B cell (primary cell): ENCODE results near the gene TTC27. TPM values are rescaled to one million over a fixed set of nuclear protein-coding genes. Genes with fewer than 3 reads are reported as not detected.

ENCODE experiments used
- ATAC-seq: fragments of 200-7000 bp; cut with Tn5 transposase; one replicate; pipeline ENCODE4 v1.10.0; 2021; ENCODE audit warnings: low read depth, mild to moderate bottlenecking, moderate number of reproducible peaks, moderate library complexity
- CTCF ChIA-PET: fragments of 350-600 bp; sonication (Branson Sonifier 250); formaldehyde crosslinking; loops from one replicate; lab custom pipeline; 2021; ENCODE audit warnings: antibody characterized with exemption, inconsistent platforms; lab: Charles Lee
- POLR2A ChIA-PET: fragments of 350-600 bp; sonication (Branson Sonifier 250); formaldehyde crosslinking; loops from one replicate; lab custom pipeline; 2021; ENCODE audit warnings: antibody characterized with exemption; lab: Charles Lee
- DNase-seq: peaks from one replicate; pipeline ENCODE4 v3.0.0; 2013
- H2AFZ ChIP-seq: 2 replicates; pipeline ENCODE4 v1.6.1; 2012; ENCODE audit warnings: mild to moderate bottlenecking, low read depth, low read length; ENCODE audit not compliant: insufficient read depth, poor library complexity, severe bottlenecking
- H3K27ac ChIP-seq, 2 donors: 1 replicate in 1 of 2; 2 replicates in 1 of 2; pipeline ENCODE4 v1.5.1; 2012 to 2013; ENCODE audit warnings: low read length in 2 of 2, mild to moderate bottlenecking in 2 of 2, moderate library complexity in 1 of 2
- H3K27me3 ChIP-seq, 4 experiments: fragments of 200-600 bp in 1 of 4; sonication (generic) in 1 of 4; replicated peaks in 1 of 4; 1 replicate in 2 of 4; 2 replicates in 2 of 4; pipeline versions ENCODE4 v1.6.1 to v1.7.0; 2013 to 2016; ENCODE audit warnings: low read length in 3 of 4, mild to moderate bottlenecking in 2 of 4, mixed read lengths in 1 of 4, moderate library complexity in 1 of 4; ENCODE audit not compliant: insufficient read depth in 4 of 4, control insufficient read depth in 3 of 4; ENCODE audit errors: control extremely low read depth in 1 of 4
- H3K36me3 ChIP-seq, 2 experiments: replicated peaks in 1 of 2; 1 replicate in 1 of 2; 2 replicates in 1 of 2; pipeline versions ENCODE4 v1.6.1 to v1.7.1; 2013; ENCODE audit warnings: low read length in 1 of 2; ENCODE audit not compliant: insufficient read depth in 2 of 2, control insufficient read depth in 1 of 2; ENCODE audit errors: control extremely low read depth in 1 of 2, extremely low read depth in 1 of 2
- H3K4me1 ChIP-seq, 2 donors: fragments of 200-600 bp in 1 of 2; sonication (generic) in 1 of 2; 1 replicate in 1 of 2; 2 replicates in 1 of 2; pipeline versions ENCODE4 v1.5.1 to v1.6.1; 2013 to 2017; ENCODE audit warnings: low read length in 2 of 2; ENCODE audit not compliant: control insufficient read depth in 2 of 2, insufficient read depth in 2 of 2
- H3K4me2 ChIP-seq: replicated peaks from 2 replicates; pipeline ENCODE3; 2012; ENCODE audit warnings: mild to moderate bottlenecking, low read depth, low read length; ENCODE audit not compliant: poor library complexity, severe bottlenecking
- H3K4me3 ChIP-seq, 5 experiments: fragments of 200-600 bp in 1 of 5; sonication (generic) in 1 of 5; 1 replicate in 3 of 5; 2 replicates in 2 of 5; pipeline versions ENCODE4 v1.5.1 to v1.7.0; 2011 to 2016; ENCODE audit warnings: low read length in 4 of 5, mild to moderate bottlenecking in 4 of 5, low read depth in 2 of 5, control low read depth in 1 of 5, moderate library complexity in 1 of 5; ENCODE audit not compliant: insufficient read depth in 1 of 5; ENCODE audit errors: control extremely low read depth in 1 of 5, extremely low read depth in 1 of 5
- H3K79me2 ChIP-seq: fragments of 200-600 bp; sonication (generic); one replicate; pipeline ENCODE4 v1.6.0; 2016; ENCODE audit warnings: low read length; ENCODE audit not compliant: control insufficient read depth, insufficient read depth
- H3K9ac ChIP-seq: fragments of 200-600 bp; sonication (generic); 2 replicates; pipeline ENCODE4 v1.6.1; 2017; ENCODE audit warnings: mild to moderate bottlenecking, low read length, moderate library complexity
- H3K9me3 ChIP-seq, 3 donors: one replicate each; pipeline versions ENCODE4 v1.6.1 to v1.7.1; 2013; ENCODE audit warnings: low read length in 2 of 3; ENCODE audit not compliant: control insufficient read depth in 2 of 3, insufficient read depth in 1 of 3; ENCODE audit errors: control extremely low read depth in 1 of 3
- H4K20me1 ChIP-seq: 2 replicates; pipeline ENCODE4 v1.6.0; 2012; ENCODE audit warnings: mild to moderate bottlenecking, low read length; ENCODE audit not compliant: insufficient read depth, control insufficient read depth, poor library complexity, severe bottlenecking
- H3K27ac Mint-ChIP-seq: one replicate; pipeline ENCODE4 v1.8.0; 2021; ENCODE audit warnings: mixed read lengths
- H3K27me3 Mint-ChIP-seq: one replicate; pipeline ENCODE4 v1.8.0; 2021; ENCODE audit warnings: mixed read lengths
- H3K4me1 Mint-ChIP-seq: one replicate; pipeline ENCODE4 v1.8.0; 2021; ENCODE audit warnings: mixed read lengths
- H3K4me3 Mint-ChIP-seq: one replicate; pipeline ENCODE4 v1.8.0; 2021; ENCODE audit warnings: mixed read lengths
- H3K9me3 Mint-ChIP-seq: one replicate; pipeline ENCODE4 v1.8.0; 2022; ENCODE audit warnings: mixed read lengths; ENCODE audit not compliant: insufficient read depth
- EZH2 ChIP-seq: IDR thresholded peaks from 2 replicates; pipeline ENCODE4 v1.6.1; 2012; ENCODE audit warnings: borderline replicate concordance, low read depth, mild to moderate bottlenecking, moderate library complexity, low read length; ENCODE audit not compliant: insufficient read depth, poor library complexity, severe bottlenecking
- WGBS: methylation state at CpG from one replicate; pipeline ENCODE4 v1.1.5; 2013; ENCODE audit warnings: missing lambda C conversion rate; ENCODE audit not compliant: insufficient coverage; 5-methylcytosine and 5-hydroxymethylcytosine counted together
- intact Hi-C: fragments of 100-400 bp; cut with micrococcal nuclease; formaldehyde crosslinking; loops from one replicate; pipeline ENCODE4 v1.10.0; 2022
- polyA plus RNA-seq: library from polyadenylated mRNA; depleted of rRNA; stranded (reverse); fragments of >200 nt; gene quantifications from 2 replicates; pipeline ENCODE4 v1.2.3, GENCODE V29; 2012
- total RNA-seq, 2 donors: library from RNA; stranded (reverse); fragments of 120-200 nt in 1 of 2; gene quantifications; 1 replicate in 1 of 2; 2 replicates in 1 of 2; pipeline versions ENCODE4 v1.2.3 to v1.2.4, GENCODE V29; 2013 to 2022
- TF ChIP-seq, protein P1 (sequence below): fragments of 200-600 bp; IDR thresholded peaks from one replicate; pipeline ENCODE4 v1.8.0; 2022; ENCODE audit warnings: antibody characterized with exemption, mild to moderate bottlenecking

The TTC27 gene
- total and polyA plus RNA-seq, 2 donors (not counting 1 experiment from before 2014, with no cell fraction given), result 22.7 to 28.5 TPM

DNA sequence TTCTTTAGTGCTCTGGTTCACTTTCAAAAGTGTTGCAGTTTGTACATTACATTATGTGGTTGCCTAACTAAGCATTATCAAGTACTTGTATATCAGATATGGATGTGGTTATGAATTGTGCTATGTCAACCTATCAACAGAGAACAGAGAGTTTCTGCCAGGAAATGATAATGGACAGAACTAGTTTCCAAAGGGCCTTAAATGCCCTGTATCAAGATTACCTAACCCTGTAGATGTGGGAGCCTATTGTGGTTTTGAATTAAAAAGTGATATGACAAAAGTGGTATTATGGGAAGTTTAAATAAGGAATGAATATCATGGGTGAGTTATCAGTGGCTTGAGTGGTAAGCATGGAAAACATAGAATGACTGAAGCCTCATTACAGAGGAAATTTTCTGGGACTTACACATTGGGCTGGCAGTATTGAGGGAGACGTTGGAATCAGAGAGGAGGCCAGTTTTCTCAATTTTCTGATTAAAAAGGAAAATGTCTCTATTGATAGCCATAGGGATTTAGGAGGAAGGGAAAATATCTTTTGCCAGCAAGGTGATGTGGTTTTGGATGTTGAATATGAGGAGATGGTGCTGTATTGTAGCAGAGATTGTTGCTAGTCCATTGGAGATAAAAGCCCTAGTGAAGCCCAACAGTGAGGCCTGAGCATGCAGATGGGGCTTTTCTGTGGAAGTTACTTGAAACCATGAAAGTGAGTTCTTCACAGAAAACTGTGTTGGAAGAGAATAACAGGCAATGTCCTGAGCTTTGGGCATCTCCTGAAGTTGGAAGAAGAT is 140.7 kb downstream of the TTC27 start:
- CTCF ChIA-PET, result no interaction called here
- H3K36me3 ChIP-seq, result peaks cover 1 to 5% of the 10 kb centered on the region in 2 experiments
- POLR2A ChIA-PET, result no interaction called here
- no peak overlapping the region for H3K27ac Mint-ChIP-seq
- no peak overlapping the region for H2AFZ ChIP-seq
- no peaks in the 10 kb centered on the region for H3K9me3 Mint-ChIP-seq
- intact Hi-C loops, result no loop called here
- no peak overlapping the region for H3K27ac ChIP-seq
- no peak overlapping the region for H3K4me3 ChIP-seq
- no peaks in the 10 kb centered on the region for H3K4me1 Mint-ChIP-seq
- H3K27me3 ChIP-seq, result no peaks in the 10 kb centered on the region
- no peaks in the 10 kb centered on the region for H4K20me1 ChIP-seq
- H3K4me2 ChIP-seq, result no peak overlapping the region
- WGBS, result 73% methylated on average over 1 of the region's 1 CpG
- H3K9me3 ChIP-seq, result no peaks in the 10 kb centered on the region
- no peaks in the 10 kb centered on the region for H3K79me2 ChIP-seq
- no peak overlapping the region for H3K9ac ChIP-seq
- ATAC-seq, result no peak
- no peak for TF ChIP-seq EZH2
- TF ChIP-seq, protein P1, sequence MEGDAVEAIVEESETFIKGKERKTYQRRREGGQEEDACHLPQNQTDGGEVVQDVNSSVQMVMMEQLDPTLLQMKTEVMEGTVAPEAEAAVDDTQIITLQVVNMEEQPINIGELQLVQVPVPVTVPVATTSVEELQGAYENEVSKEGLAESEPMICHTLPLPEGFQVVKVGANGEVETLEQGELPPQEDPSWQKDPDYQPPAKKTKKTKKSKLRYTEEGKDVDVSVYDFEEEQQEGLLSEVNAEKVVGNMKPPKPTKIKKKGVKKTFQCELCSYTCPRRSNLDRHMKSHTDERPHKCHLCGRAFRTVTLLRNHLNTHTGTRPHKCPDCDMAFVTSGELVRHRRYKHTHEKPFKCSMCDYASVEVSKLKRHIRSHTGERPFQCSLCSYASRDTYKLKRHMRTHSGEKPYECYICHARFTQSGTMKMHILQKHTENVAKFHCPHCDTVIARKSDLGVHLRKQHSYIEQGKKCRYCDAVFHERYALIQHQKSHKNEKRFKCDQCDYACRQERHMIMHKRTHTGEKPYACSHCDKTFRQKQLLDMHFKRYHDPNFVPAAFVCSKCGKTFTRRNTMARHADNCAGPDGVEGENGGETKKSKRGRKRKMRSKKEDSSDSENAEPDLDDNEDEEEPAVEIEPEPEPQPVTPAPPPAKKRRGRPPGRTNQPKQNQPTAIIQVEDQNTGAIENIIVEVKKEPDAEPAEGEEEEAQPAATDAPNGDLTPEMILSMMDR, result no peak
- no peak for DNase-seq
- no peaks in the 10 kb centered on the region for H3K27me3 Mint-ChIP-seq
- H3K4me3 Mint-ChIP-seq, result no peak overlapping the region
- H3K4me1 ChIP-seq, result no peaks in the 10 kb centered on the region

DNA sequence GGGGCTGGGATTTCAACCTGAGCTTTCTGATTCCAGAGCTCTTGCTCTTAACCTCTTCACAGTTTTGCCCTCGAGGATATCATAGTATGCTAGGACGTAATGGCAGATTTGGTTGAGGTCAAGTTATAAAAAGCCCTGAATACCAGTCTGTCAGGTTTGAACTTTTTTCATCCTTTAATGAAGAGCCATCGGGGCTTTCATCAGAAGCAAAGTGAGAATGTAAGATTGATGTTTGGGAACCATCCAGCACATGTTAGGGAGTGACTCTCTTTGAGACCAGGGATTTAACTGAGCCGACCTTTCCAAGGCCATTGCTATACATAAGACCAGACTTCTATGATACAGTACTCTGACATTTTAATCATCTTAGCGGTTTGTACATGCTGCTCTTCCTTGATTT is 142.5 kb downstream of the TTC27 start:
- Mint-ChIP-seq H3K9me3 (no peaks in the 10 kb centered on the region), H3K27me3 (no peaks in the 10 kb centered on the region), H3K27ac (no peak overlapping the region), H3K4me1 (no peaks in the 10 kb centered on the region), H3K4me3 (no peak overlapping the region)
- Histone ChIP-seq H3K9ac (no peak overlapping the region), H3K27me3 (no peaks in the 10 kb centered on the region), H3K27ac (no peak overlapping the region), H3K4me1 (no peaks in the 10 kb centered on the region), H3K4me3 (no peak overlapping the region), H4K20me1 (no peaks in the 10 kb centered on the region), H3K79me2 (no peaks in the 10 kb centered on the region), H2AFZ (no peak overlapping the region), H3K4me2 (no peak overlapping the region), H3K9me3 (no peaks in the 10 kb centered on the region), H3K36me3 (peaks cover 1 to 5% of the 10 kb centered on the region in 2 experiments)
- ChIA-PET CTCF (interaction anchor here (0.6 to 0.8 kb wide), 3 partner anchors 33 to 813 kb away, joined by 3 to 4 read pairs (median 3); no protein-coding TSS in a partner anchor), POLR2A (no interaction called here)
- ATAC-seq (no peak), DNase-seq (no peak)
- intact Hi-C loops, result no loop called here
- TF ChIP-seq, protein P1, result no peak
- no peak for TF ChIP-seq EZH2
- WGBS, result 100% methylated on average over 1 of the region's 5 CpGs
